Pancreas (tissue), 10 donors: Measurements from ENCODE around the gene MEF2D. TPM values are rescaled to one million over a fixed set of nuclear protein-coding genes. Genes with fewer than 3 reads are reported as not detected.

Experiments
- ATAC-seq, 4 donors: fragments of 200-7000 bp; cut with Tn5 transposase; one replicate each; pipeline versions ENCODE4 v1.8.0 to v1.9.1; 2020; ENCODE audit warnings: mild to moderate bottlenecking in 4 of 4, moderate library complexity in 4 of 4
- DNase-seq, 6 donors: peaks; one replicate each; pipeline ENCODE4 v3.0.0-alpha.2; 2020
- FAIRE-seq: peaks from 2 replicates; lab custom pipeline; 2012; peaks lifted over from hg19 to GRCh38; lab: Jason Lieb, UNC
- H3K27ac ChIP-seq, 4 donors: fragments of 200-600 bp; sonication (generic); 1 replicate in 3 of 4; 2 replicates in 1 of 4; pipeline versions ENCODE4 v1.5.0 to v1.8.0; 2020
- H3K27me3 ChIP-seq, 4 donors: fragments of 200-600 bp; one replicate each; pipeline ENCODE4 v1.8.0; 2021
- H3K36me3 ChIP-seq, 3 donors: fragments of 200-600 bp; sonication (generic) in 1 of 3; one replicate each; pipeline versions ENCODE4 v1.5.0 to v1.8.0; 2020 to 2021
- H3K4me1 ChIP-seq, 3 donors: fragments of 200-600 bp; one replicate each; pipeline ENCODE4 v1.8.0; 2021
- H3K4me3 ChIP-seq, 4 donors: fragments of 200-600 bp; sonication (generic) in 2 of 4; one replicate each; pipeline versions ENCODE4 v1.5.0 to v1.8.0; 2020 to 2021
- H3K9me3 ChIP-seq, 4 donors: fragments of 200-600 bp; one replicate each; pipeline ENCODE4 v1.8.0; 2021
- WGBS, 2 donors: extraction: QIAGEN DNeasy Blood & Tissue Kit; methylation state at CpG; one replicate each; pipeline ENCODE4 v1.1.7; 2013; 5-methylcytosine and 5-hydroxymethylcytosine counted together
- intact Hi-C, 3 donors: fragments of 100-400 bp; cut with DNase I; formaldehyde crosslinking; loops; one replicate each; pipeline versions ENCODE4 v1.11.1 to v1.14.2; 2022
- polyA plus RNA-seq, 2 donors: library from polyadenylated mRNA; stranded (reverse); fragments of 200-250 nt; gene quantifications; one replicate each; pipeline ENCODE4 v1.2.3, GENCODE V29; 2013
- total RNA-seq, 6 donors: library from RNA; stranded (reverse); fragmentation: NEBNext Ultra II Directional in 4 of 6; extraction: Animal tissue kit (Norgen Biotek cat#: 25700) in 4 of 6; gene quantifications; one replicate each; pipeline versions ENCODE4 v1.2.1 to v1.2.4, GENCODE V29; 2021 to 2023
- TF ChIP-seq, protein P1 (sequence below), 4 donors: fragments of 200-600 bp; sonication (generic) in 3 of 4; IDR thresholded peaks; one replicate each; pipeline versions ENCODE4 v1.5.0 to v1.8.0; 2021; ENCODE audit warnings: antibody characterized with exemption in 4 of 4
- donor health status: healthy with polysubstance abuse.
- donor health status: DM: no; HTN: no; CAD: no; lungs with moderate emphysema.
- donor health status: DM: no; HTN: no; CAD: no.
- donor health status: control.
- donor health status: control.
- donor health status: Bipolar disorder and iron deficiency.
- donor health status: DM: yes; HTN: yes; CAD: no.
- donor health status: DM: no; HTN: no; CAD: no.
- donor health status: DM: no; HTN: no; CAD: no.
- donor health status: DM: yes; HTN: yes; CAD: no.

MEF2D gene
- total and polyA plus RNA-seq, 8 donors, result 15.7 to 31.8 (median 23.6) TPM

DNA sequence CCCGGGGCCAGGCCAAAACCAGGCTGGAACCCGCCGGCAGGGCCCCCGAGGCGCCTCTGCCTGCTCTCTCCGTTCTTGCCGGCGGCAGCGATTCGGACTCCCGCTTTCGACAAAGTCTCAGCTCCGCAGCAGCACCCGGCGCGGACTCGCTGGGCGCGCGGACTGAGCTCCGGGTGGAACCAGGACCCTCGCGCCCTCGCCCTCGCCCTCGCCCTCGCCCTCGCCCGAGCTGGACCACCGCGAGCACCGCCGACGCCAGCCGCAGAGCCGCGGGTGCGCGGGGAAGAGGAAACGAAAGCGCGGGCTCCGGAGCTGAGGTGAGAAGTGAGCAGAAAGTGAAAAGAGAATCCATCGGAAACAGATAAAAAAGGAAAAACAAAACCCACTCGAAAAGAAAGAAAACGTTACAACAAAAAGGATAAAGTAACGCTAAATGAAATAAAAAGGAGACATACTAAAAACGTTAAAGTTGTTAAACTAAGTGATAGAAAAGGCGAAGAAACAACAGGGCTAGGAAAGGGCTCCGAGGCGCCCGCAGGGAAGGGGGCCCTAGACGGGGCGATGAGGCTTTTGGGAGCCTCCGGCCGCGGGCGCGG, 64.9 kb downstream of the MEF2D start:
- Histone ChIP-seq H3K27me3 (peaks cover 0 to 53% (median 8%) of the 10 kb centered on the region in 4 donors), H3K4me3 (peak overlapping the region in 3 of 4 donors; percentile 8 to 40 (median 21)), H3K9me3 (no peaks in the 10 kb centered on the region), H3K36me3 (no peaks in the 10 kb centered on the region), H3K4me1 (peaks cover 0 to 3% (median 0%) of the 10 kb centered on the region in 3 donors), H3K27ac (no peak overlapping the region)
- intact Hi-C loops, result no loop called here
- DNase-seq (peak in 1 of 6 donors; percentile 64), ATAC-seq (peak in 3 of 4 donors; percentile 37 to 46 (median 41)), FAIRE-seq (no peak)
- TF ChIP-seq, protein P1, sequence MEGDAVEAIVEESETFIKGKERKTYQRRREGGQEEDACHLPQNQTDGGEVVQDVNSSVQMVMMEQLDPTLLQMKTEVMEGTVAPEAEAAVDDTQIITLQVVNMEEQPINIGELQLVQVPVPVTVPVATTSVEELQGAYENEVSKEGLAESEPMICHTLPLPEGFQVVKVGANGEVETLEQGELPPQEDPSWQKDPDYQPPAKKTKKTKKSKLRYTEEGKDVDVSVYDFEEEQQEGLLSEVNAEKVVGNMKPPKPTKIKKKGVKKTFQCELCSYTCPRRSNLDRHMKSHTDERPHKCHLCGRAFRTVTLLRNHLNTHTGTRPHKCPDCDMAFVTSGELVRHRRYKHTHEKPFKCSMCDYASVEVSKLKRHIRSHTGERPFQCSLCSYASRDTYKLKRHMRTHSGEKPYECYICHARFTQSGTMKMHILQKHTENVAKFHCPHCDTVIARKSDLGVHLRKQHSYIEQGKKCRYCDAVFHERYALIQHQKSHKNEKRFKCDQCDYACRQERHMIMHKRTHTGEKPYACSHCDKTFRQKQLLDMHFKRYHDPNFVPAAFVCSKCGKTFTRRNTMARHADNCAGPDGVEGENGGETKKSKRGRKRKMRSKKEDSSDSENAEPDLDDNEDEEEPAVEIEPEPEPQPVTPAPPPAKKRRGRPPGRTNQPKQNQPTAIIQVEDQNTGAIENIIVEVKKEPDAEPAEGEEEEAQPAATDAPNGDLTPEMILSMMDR (IDR thresholded peaks at IDR 0.05), result no peak
- WGBS, 2 donors, result 5 to 6% methylated on average over 52 to 59 of the region's 59 CpGs

DNA sequence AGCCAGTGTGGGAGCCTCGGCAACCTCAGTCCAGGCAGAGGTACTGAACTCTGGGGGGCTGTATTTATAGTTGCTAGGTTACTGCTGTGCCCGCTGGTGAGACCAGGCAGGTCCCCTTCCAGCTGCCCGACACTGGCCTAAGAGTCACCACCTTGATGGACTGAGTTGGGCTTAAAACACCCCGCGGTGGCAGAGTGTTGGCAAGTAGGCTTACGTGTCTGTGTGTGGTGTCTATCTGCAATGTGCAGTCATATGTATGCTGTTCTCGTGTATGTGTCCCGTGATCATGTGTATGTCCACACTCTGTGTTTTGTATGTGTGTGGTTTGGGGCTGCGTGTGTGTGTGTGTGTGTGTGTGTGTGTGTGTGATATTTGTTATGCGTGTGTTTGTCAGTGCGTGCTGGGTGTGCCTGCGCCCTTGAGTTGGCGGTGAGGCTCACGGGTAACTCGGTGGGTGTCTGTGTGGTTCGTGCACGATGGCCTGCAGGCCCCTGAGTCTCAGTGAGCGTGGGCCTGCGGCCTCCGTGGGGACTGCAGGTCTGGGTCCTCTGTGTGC, 65.5 kb downstream of the MEF2D start:
- 54 to 60% methylated on average over 20 of the region's 20 CpGs for WGBS, 2 donors
- Histone ChIP-seq H3K9me3 (no peaks in the 10 kb centered on the region), H3K27me3 (peaks cover 0 to 47% (median 8%) of the 10 kb centered on the region in 4 donors), H3K27ac (no peak overlapping the region), H3K36me3 (no peaks in the 10 kb centered on the region), H3K4me3 (peak overlapping the region in 2 of 4 donors; percentile 21 to 40), H3K4me1 (peaks cover 0 to 3% (median 0%) of the 10 kb centered on the region in 3 donors)
- FAIRE-seq, result no peak
- ATAC-seq, result peak in 1 of 4 donors; percentile 10
- TF ChIP-seq, protein P1 (IDR thresholded peaks at IDR 0.05), result no peak
- intact Hi-C loops, result no loop called here
- DNase-seq, result no peak

DNA sequence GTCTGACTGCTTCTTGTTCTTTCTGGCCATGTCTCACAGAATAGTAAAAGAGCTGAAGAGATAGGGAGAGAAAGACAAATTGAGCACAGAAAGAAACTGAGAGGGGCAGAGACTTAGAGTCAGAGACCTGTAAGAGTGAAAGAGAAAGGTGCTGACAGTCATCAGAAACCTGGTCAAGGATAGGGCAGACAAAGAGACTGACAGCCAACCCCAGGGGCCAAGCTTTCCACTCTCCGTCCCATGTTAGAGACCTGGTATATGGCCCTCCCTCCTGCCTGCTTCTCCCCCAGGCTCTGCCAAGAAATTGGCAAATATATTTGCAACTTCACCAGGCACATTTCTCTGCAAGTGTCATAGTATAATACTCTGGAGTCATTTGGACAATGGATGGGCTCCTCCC, 67.0 kb downstream of the MEF2D start:
- no peak for FAIRE-seq
- H3K27me3 ChIP-seq, result peaks cover 0 to 37% (median 5%) of the 10 kb centered on the region in 4 donors

DNA sequence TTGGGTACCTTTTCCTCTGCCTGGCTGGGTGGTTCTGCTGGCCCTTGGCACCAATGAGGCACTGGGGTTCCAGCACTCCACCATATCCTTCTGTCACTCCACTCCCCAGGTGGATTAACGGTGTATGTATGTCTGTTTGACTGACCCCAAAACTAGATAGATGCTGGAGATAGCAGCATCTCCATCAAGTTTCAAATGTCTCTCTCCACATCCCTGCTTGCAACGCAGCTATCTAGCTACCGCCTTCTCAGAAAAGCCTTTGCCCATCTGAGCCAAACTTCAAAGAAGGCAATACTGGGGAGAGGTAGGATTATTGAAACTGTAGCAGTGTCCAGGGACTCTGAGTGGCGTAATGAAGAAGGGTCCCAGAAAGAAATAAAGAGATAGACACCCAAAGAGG, 67.5 kb downstream of the MEF2D start:
- TF ChIP-seq, protein P1 (IDR thresholded peaks at IDR 0.05), result no peak
- WGBS, 2 donors, result 43 to 45% methylated on average over 4 of the region's 4 CpGs
- Histone ChIP-seq H3K4me1 (peaks cover 0 to 3% (median 0%) of the 10 kb centered on the region in 3 donors), H3K36me3 (no peaks in the 10 kb centered on the region), H3K9me3 (no peaks in the 10 kb centered on the region), H3K27me3 (peaks cover 0 to 33% (median 5%) of the 10 kb centered on the region in 4 donors), H3K27ac (no peak overlapping the region), H3K4me3 (no peak overlapping the region)
- ATAC-seq (no peak), DNase-seq (no peak), FAIRE-seq (no peak)
- intact Hi-C loops, result no loop called here

More for the DNA sequence above, 67.0 kb downstream of the MEF2D start:
- Histone ChIP-seq H3K4me1 (peaks cover 0 to 3% (median 0%) of the 10 kb centered on the region in 3 donors), H3K27ac (no peak overlapping the region), H3K4me3 (no peak overlapping the region), H3K36me3 (no peaks in the 10 kb centered on the region), H3K9me3 (no peaks in the 10 kb centered on the region)
- no peak for DNase-seq
- ATAC-seq, result no peak
- TF ChIP-seq, protein P1 (IDR thresholded peaks at IDR 0.05), result no peak
- WGBS, 2 donors, result 77 to 100% methylated on average over 1 of the region's 1 CpG
- intact Hi-C loops, result no loop called here

DNA sequence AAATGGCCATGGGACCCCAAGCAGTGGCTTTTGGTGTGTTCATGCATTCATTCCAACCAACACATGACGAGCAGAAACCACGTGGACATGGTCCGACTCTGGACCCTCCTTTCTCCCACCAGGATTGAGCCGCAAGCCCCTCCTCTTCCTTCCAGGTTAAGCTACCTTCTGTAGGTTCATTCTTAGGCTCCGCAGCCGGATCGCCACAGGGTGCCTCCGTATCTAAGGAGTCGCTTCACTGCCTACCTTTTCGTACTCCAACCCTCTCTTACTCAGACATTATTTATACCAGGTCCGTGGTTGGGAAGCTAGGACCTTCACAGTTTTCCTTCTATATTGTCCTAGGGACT, 67.9 kb downstream of the MEF2D start:
- peaks cover 0 to 31% (median 5%) of the 10 kb centered on the region in 4 donors for H3K27me3 ChIP-seq

More for the DNA sequence above, 67.9 kb downstream of the MEF2D start:
- ATAC-seq (no peak), DNase-seq (no peak), FAIRE-seq (no peak)
- Histone ChIP-seq H3K27ac (no peak overlapping the region), H3K4me3 (no peak overlapping the region), H3K36me3 (no peaks in the 10 kb centered on the region), H3K4me1 (peaks cover 0 to 3% (median 0%) of the 10 kb centered on the region in 3 donors), H3K9me3 (no peaks in the 10 kb centered on the region)
- TF ChIP-seq, protein P1 (IDR thresholded peaks at IDR 0.05), result no peak
- intact Hi-C loops, result no loop called here
- WGBS, 2 donors, result 24 to 28% methylated on average over 11 of the region's 11 CpGs
